GM19467 (cell line): ENCODE results near the gene IL4R.
"Not testable (repeated sequence)": the region's sequence is repeated elsewhere in the genome, so short reads cannot be mapped to it uniquely, and the experiment has no call there.

Experiments used
- ATAC-seq: cut with Tn5 transposase; IDR thresholded peaks from one replicate; pipeline ENCODE4 v1.9.1; 2021; ENCODE audit warnings: mild to moderate bottlenecking, moderate library complexity; ENCODE audit not compliant: unreplicated experiment

Gene IL4R

GRCh38 chr16:27287887-27288286 is 25.9 kb upstream of the IL4R start:
- ATAC-seq = no peak

DNA sequence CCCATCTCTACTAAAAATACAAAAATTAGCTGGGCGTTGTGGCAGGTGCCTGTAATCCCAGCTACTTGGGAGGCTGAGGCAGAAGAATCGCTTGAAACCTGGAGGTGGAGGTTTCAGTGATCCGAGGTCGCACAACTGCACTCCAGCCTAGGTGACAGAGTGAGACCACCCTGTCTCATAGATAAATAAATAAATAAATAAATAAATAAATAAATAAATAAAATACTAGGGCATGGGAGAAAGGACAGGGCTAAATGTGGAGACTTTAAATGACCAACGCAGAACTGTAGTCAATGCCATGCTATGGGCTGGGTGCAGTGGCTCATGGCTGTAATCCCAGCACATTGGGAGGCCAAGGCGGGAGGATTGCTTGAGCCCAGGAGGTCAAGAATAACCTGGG is 25.5 kb upstream of the IL4R start:
- ATAC-seq = not testable (repeated sequence)

- ATAC-seq = no peak
These were observed 24.1 kb upstream of the IL4R start for GRCh38 chr16:27289669-27290068.

DNA sequence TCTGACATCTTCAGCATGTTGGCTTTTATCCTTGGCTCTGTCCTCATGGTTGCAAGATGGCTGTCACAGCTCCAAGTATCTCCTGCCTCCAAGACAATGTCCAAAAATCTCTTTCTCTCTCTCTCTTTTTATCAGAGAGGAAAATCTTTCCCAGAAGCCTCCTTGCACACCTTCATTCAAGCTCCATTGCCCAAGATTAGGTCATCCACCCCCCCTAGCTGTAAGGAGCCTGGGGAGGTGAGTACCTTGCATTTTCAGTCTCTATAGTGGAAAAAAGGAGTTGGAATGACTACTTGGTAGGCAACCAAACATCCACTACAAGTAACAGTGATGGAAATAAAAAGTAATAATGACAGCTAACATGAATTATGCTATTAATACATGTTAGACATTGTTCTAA is 23.2 kb upstream of the IL4R start:
- ATAC-seq = no peak

- no peak for ATAC-seq
These were observed 22.7 kb upstream of the IL4R start for GRCh38 chr16:27291106-27291505.

DNA sequence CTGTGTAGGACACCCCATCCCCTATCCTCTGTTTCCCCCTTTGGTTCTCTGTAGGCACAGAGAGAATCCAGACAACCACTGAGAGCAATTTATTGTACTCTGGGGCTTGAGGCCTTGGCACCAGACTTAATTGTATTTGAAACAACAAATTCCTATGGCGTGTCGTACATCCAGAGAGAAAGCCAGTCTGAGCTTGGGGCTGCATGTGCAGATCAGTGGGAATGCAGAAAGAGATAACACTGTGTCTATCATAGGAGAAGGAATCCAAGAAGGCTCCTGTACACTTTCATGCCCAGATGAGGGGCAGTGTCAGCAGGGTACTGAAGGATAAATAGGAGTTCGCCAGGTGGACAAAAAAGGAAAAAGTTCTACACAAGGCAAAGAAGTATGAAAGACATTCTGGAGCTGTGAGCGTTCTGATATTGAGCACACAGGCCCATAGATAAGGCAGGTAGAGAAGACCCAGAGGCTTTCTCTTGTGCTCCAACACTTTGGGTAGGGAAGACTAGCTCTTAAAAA is 22.0 kb upstream of the IL4R start:
- no peak for ATAC-seq

GRCh38 chr16:27293343-27293742 is 20.4 kb upstream of the IL4R start:
- no peak for ATAC-seq

GRCh38 chr16:27298132-27298531 is 15.6 kb upstream of the IL4R start:
- ATAC-seq = no peak

DNA sequence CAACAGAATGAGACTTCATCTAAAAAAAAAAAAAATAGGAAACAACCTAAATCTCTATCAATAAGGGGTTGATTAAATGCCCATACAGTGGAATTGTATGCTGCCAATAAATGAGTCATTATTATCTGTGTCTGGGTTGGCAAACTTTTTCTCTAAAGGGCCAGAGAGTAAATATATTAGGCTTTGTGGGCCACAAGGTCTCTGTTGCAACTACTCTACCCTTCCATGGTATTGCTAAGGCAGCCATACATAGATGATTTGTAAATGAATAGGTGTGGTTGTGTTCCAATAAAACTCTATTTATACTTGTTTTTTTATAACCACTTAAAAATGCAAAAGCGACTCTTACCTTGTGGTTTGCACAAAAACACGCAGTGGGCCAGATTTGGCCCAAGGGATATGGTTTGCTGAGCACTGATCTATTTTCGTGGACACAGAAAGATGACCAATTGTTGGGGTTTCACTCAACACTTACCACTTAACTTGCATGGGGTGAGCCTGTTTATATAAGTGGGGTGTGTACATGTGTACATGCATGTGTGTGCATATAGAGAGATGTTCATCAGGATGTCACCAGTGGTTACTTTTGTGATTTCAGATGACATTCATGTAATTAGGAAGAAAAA is 12.4 kb upstream of the IL4R start:
- ATAC-seq = no peak

GRCh38 chr16:27302126-27302525 is 11.6 kb upstream of the IL4R start:
- ATAC-seq = no peak

DNA sequence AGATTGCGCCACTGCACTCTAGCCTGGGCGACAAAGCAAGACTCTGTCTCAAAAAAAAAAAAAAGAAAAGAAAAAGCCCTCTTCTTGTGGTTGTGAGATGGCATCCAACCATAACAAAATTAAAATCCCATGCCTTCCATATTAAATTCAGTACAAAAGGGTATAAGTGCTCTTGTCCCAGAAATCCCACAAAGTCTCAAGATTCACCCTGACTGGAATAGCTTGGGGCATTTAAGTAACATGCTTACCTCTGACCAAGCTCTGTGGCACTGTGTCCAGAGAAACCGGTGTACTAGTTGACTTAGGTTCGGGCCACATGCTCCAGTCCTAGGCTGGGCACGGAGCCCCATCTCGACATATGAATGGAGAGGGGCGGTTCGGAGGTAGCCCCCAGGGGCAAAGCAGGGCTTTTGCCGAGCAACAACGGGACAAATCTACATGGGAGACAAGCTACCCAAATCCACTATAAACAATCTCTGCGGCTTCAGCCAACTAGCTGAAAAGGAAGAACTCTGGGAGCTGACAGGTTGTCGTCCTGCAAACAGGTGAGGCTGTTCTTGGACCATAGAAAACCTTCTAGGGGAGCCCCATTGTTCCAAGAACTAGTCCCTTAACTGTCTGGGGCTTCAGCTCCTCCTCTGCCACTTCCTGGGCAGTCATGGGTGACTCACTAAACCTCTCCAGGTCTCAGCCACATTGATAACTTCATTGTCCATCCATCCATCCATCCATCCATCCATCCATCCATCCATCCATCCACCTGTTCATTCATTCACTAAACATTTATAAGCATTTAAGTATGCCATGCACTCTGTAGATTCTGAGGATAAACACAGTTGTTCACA is 10.3 kb upstream of the IL4R start:
- ATAC-seq = no peak

- no peak for ATAC-seq
These were observed 9.7 kb upstream of the IL4R start for GRCh38 chr16:27304102-27304501.

GRCh38 chr16:27304881-27305745 is 8.7 kb upstream of the IL4R start:
- no peak for ATAC-seq

DNA sequence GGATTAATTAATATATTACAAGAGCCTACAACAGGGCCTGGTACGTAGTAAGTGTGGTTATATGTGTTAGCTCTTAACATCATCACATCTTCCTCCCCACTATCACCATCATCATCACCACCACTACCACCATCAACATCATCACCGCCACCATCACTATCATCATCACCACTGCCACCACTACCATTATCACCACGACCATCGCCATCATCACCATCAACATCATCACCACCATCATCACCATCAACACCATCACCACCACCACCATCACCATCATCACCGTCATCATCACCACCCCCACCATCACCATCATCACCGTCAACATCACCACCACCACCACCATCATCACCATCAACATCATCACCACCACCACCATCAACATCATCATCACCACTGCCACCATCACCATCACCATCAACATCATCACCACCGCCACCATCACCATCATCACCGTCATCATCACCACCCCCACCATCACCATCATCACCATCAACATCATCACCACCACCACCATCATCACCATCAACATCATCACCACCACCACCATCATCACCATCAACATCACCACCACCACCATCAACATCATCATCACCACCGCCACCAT is 7.8 kb upstream of the IL4R start:
- ATAC-seq = no peak

GRCh38 chr16:27308792-27309191 is 5.0 kb upstream of the IL4R start:
- no peak for ATAC-seq

- no peak for ATAC-seq
These were observed 3.0 kb upstream of the IL4R start for GRCh38 chr16:27310576-27311447.

- no peak for ATAC-seq
These were observed 2.3 kb upstream of the IL4R start for GRCh38 chr16:27311448-27311830.

GRCh38 chr16:27311897-27312303 is 1.9 kb upstream of the IL4R start:
- no peak for ATAC-seq

GRCh38 chr16:27312580-27313421 is 973 bp upstream of the IL4R start:
- ATAC-seq = no peak
